HL-60 (cell line): ENCODE data around the gene FARS2.

Source experiments
- POLR2AphosphoS5 ChIP-seq: IDR thresholded peaks from 2 replicates; pipeline ENCODE4 v1.6.1; 2012; ENCODE audit warnings: low read depth
- TF ChIP-seq, protein P1 (sequence below): IDR thresholded peaks from one replicate; pipeline ENCODE4 v1.5.1; 2011; ENCODE audit warnings: low read length, control low read depth, inconsistent platforms; ENCODE audit not compliant: insufficient read depth
- TF ChIP-seq, protein P2 (sequence below): IDR thresholded peaks from 2 replicates; pipeline ENCODE4 v1.6.1; 2012; ENCODE audit warnings: low read depth; ENCODE audit not compliant: insufficient replicate concordance

DNA sequence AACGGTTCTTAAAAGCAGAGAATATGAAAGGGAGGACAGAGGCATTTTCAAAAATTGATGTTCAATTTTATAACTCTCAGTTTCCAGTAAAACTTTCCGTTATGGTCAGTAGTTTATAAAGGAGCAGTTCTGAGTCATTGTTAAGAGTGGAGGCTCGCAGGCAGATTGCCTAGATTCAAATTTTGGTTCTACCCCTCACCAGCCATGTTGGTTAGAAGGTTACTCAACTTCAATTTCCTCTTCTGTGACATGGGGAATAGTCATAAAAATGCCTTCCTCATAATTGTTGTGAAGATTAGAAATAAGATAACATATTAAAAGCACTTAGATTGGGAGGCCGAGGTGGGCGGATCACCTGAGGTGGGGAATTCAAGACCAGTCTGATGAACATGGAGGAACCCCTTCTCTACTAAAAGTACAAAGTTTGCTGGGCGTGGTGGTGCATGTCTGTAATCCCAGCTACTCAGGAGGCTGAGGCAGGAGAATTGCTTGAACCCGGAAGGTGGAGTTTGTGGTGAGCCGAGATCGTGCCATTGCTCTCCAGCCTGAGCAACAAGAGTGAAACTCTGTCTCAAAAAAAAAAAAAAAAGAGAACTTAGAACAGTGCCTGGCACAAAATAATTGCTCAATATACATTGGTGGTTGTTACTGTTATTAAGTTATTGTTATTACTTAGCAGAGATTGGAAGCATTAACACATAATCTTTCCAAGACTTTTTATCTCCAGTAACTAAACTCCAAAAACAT lies 396.5 kb downstream of the FARS2 start:
- no peak for TF ChIP-seq POLR2AphosphoS5
- TF ChIP-seq, protein P1, sequence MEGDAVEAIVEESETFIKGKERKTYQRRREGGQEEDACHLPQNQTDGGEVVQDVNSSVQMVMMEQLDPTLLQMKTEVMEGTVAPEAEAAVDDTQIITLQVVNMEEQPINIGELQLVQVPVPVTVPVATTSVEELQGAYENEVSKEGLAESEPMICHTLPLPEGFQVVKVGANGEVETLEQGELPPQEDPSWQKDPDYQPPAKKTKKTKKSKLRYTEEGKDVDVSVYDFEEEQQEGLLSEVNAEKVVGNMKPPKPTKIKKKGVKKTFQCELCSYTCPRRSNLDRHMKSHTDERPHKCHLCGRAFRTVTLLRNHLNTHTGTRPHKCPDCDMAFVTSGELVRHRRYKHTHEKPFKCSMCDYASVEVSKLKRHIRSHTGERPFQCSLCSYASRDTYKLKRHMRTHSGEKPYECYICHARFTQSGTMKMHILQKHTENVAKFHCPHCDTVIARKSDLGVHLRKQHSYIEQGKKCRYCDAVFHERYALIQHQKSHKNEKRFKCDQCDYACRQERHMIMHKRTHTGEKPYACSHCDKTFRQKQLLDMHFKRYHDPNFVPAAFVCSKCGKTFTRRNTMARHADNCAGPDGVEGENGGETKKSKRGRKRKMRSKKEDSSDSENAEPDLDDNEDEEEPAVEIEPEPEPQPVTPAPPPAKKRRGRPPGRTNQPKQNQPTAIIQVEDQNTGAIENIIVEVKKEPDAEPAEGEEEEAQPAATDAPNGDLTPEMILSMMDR, result no peak
- TF ChIP-seq, protein P2, sequence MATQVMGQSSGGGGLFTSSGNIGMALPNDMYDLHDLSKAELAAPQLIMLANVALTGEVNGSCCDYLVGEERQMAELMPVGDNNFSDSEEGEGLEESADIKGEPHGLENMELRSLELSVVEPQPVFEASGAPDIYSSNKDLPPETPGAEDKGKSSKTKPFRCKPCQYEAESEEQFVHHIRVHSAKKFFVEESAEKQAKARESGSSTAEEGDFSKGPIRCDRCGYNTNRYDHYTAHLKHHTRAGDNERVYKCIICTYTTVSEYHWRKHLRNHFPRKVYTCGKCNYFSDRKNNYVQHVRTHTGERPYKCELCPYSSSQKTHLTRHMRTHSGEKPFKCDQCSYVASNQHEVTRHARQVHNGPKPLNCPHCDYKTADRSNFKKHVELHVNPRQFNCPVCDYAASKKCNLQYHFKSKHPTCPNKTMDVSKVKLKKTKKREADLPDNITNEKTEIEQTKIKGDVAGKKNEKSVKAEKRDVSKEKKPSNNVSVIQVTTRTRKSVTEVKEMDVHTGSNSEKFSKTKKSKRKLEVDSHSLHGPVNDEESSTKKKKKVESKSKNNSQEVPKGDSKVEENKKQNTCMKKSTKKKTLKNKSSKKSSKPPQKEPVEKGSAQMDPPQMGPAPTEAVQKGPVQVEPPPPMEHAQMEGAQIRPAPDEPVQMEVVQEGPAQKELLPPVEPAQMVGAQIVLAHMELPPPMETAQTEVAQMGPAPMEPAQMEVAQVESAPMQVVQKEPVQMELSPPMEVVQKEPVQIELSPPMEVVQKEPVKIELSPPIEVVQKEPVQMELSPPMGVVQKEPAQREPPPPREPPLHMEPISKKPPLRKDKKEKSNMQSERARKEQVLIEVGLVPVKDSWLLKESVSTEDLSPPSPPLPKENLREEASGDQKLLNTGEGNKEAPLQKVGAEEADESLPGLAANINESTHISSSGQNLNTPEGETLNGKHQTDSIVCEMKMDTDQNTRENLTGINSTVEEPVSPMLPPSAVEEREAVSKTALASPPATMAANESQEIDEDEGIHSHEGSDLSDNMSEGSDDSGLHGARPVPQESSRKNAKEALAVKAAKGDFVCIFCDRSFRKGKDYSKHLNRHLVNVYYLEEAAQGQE, result no peak
